Measurements from ENCODE around the gene AMER3.

GRCh38 chr2:130735200-130735599 lies 20.1 kb upstream of the AMER3 start:
- TF ChIP-seq CTCF (IDR thresholded peaks at IDR 0.05) (no peak), POLR2AphosphoS5 (IDR thresholded peaks at IDR 0.05; ENCODE audit: low read depth, low read length) (no peak), EZH2phosphoT487 (IDR thresholded peaks at IDR 0.05; ENCODE audit: borderline replicate concordance, low read depth) (no peak), TCF12 (IDR thresholded peaks at IDR 0.05) (no peak), RAD21 (IDR thresholded peaks at IDR 0.05; ENCODE audit: low read length) (no peak), EP300 (IDR thresholded peaks at IDR 0.05; ENCODE audit: borderline replicate concordance in 1 of 2, low read depth in 1 of 2, low read length in 1 of 2) (no peak), NRF1 (IDR thresholded peaks at IDR 0.05; ENCODE audit: low read depth, low read length) (no peak), GABPA (IDR thresholded peaks at IDR 0.05; ENCODE audit: low read depth) (no peak), SIN3A (IDR thresholded peaks at IDR 0.05; ENCODE audit: borderline replicate concordance, low read depth, low read length) (no peak), ZBTB33 (IDR thresholded peaks at IDR 0.05; ENCODE audit: borderline replicate concordance, low read depth) (no peak), USF2 (IDR thresholded peaks at IDR 0.05; ENCODE audit: borderline replicate concordance, low read depth, low read length) (no peak)

Measured in SK-N-SH (cell line).